Right renal cortex interstitium (tissue), 3 donors: Measurements from ENCODE around the gene SCARF1. TPM values are rescaled to one million over a fixed set of nuclear protein-coding genes. Genes with fewer than 3 reads are reported as not detected.

Source experiments
- DNase-seq, 3 donors: peaks; one replicate each; pipeline ENCODE4 v3.0.0-alpha.2; 2013; ENCODE audit warnings: low read depth in 3 of 3, low spot score in 2 of 3
- polyA plus RNA-seq, 3 donors: library from polyadenylated mRNA; unstranded; fragments of 120-200 nt; gene quantifications; one replicate each; pipeline ENCODE4 v1.2.1, GENCODE V29; 2013; ENCODE audit not compliant: insufficient read length in 3 of 3

SCARF1 gene
- polyA plus RNA-seq, 3 donors, result 5.0 to 5.5 (median 5.3) TPM

GRCh38 chr17:1628856-1629503, 16.6 kb downstream of the SCARF1 start:
- peak; percentile 79 to 90 (median 89) for DNase-seq

- no peak for DNase-seq
Measured at GRCh38 chr17:1627982-1628855, 17.3 kb downstream of the SCARF1 start, which contains the start of gene SLC43A2. SLC43A2 (minus strand) TSS chr17:1628834; CDS start chr17:1627874, 960 bp downstream.

- DNase-seq, result no peak
Measured at GRCh38 chr17:1627182-1627981, 18.1 kb downstream of the SCARF1 start.

GRCh38 chr17:1626333-1626732, 19.2 kb downstream of the SCARF1 start:
- no peak for DNase-seq

GRCh38 chr17:1625581-1625980, 20.0 kb downstream of the SCARF1 start:
- no peak for DNase-seq

GRCh38 chr17:1625053-1625452, 20.5 kb downstream of the SCARF1 start:
- no peak for DNase-seq

- DNase-seq, result no peak
Measured at GRCh38 chr17:1624650-1625049, 20.9 kb downstream of the SCARF1 start.

- DNase-seq, result no peak
Measured at GRCh38 chr17:1623057-1623630, 22.4 kb downstream of the SCARF1 start.

GRCh38 chr17:1621273-1621954, 24.1 kb downstream of the SCARF1 start:
- no peak for DNase-seq

GRCh38 chr17:1620486-1620885, 25.0 kb downstream of the SCARF1 start:
- no peak for DNase-seq

- DNase-seq, result no peak
Measured at GRCh38 chr17:1617620-1618174, 27.8 kb downstream of the SCARF1 start.

GRCh38 chr17:1616101-1616500, 29.4 kb downstream of the SCARF1 start:
- no peak for DNase-seq

GRCh38 chr17:1612400-1612799, 33.1 kb downstream of the SCARF1 start:
- DNase-seq, result no peak

- no peak for DNase-seq
Measured at GRCh38 chr17:1611715-1612114, 33.8 kb downstream of the SCARF1 start.

- no peak for DNase-seq
Measured at GRCh38 chr17:1608676-1609075, 36.9 kb downstream of the SCARF1 start.

GRCh38 chr17:1607971-1608320, 37.6 kb downstream of the SCARF1 start:
- no peak for DNase-seq

- DNase-seq, result no peak
Measured at GRCh38 chr17:1606352-1606985, 39.1 kb downstream of the SCARF1 start.

- no peak for DNase-seq
Measured at GRCh38 chr17:1605681-1606351, 39.7 kb downstream of the SCARF1 start.
